CD4-positive, alpha-beta T cell (primary cell): ENCODE results near the gene DMPK. TPM values are rescaled to one million over a fixed set of nuclear protein-coding genes. Genes with fewer than 3 reads are reported as not detected.

Source experiments
- ATAC-seq: fragments of 200-7000 bp; cut with Tn5 transposase; one replicate; pipeline ENCODE4 v1.10.0; 2022; ENCODE audit warnings: mild to moderate bottlenecking; ENCODE audit not compliant: poor library complexity
- CTCF ChIA-PET: fragments of 350-600 bp; sonication (Branson Sonifier 250); formaldehyde crosslinking; loops from one replicate; lab custom pipeline; 2021; ENCODE audit warnings: antibody characterized with exemption, inconsistent platforms; lab: Charles Lee
- POLR2A ChIA-PET: fragments of 350-600 bp; sonication (Branson Sonifier 250); formaldehyde crosslinking; loops from one replicate; lab custom pipeline; 2021; ENCODE audit warnings: antibody characterized with exemption, inconsistent platforms; lab: Charles Lee
- DNase-seq, 14 experiments: peaks; one replicate each; pipeline ENCODE4 v3.0.0-alpha.2; 2013 to 2020; ENCODE audit warnings: mixed read lengths in 2 of 14
- H3K27ac ChIP-seq, 2 donors: one replicate each; pipeline versions ENCODE4 v1.5.1 to v1.7.0; 2013; ENCODE audit warnings: low read length in 2 of 2, low read depth in 1 of 2, mild to moderate bottlenecking in 1 of 2
- H3K27me3 ChIP-seq, 2 experiments: 1 replicate in 1 of 2; 2 replicates in 1 of 2; pipeline versions ENCODE4 v1.6.1 to v1.7.0; 2013; ENCODE audit warnings: low read length in 2 of 2, control low read depth in 1 of 2, mild to moderate bottlenecking in 1 of 2, moderate library complexity in 1 of 2; ENCODE audit not compliant: insufficient read depth in 2 of 2, control insufficient read depth in 1 of 2
- H3K36me3 ChIP-seq: one replicate; pipeline ENCODE4 v1.6.1; 2013; ENCODE audit warnings: low read length, control low read depth; ENCODE audit not compliant: insufficient read depth
- H3K4me1 ChIP-seq: one replicate; pipeline ENCODE4 v1.6.1; 2013; ENCODE audit warnings: low read length, control low read depth; ENCODE audit not compliant: insufficient read depth
- H3K4me3 ChIP-seq: one replicate; pipeline ENCODE4 v1.5.1; 2013; ENCODE audit warnings: mild to moderate bottlenecking, low read length, moderate library complexity
- H3K9me3 ChIP-seq, 2 experiments: 1 replicate in 1 of 2; 2 replicates in 1 of 2; pipeline versions ENCODE4 v1.6.1 to v1.7.0; 2013; ENCODE audit warnings: low read length in 2 of 2, mild to moderate bottlenecking in 2 of 2, control low read depth in 1 of 2, moderate library complexity in 1 of 2; ENCODE audit not compliant: control insufficient read depth in 1 of 2, insufficient read depth in 1 of 2
- H3K27ac Mint-ChIP-seq: one replicate; pipeline ENCODE4 v1.8.0; 2020; ENCODE audit warnings: mixed read lengths
- H3K27me3 Mint-ChIP-seq: one replicate; pipeline ENCODE4 v1.8.0; 2021; ENCODE audit warnings: mixed read lengths
- H3K36me3 Mint-ChIP-seq: one replicate; pipeline ENCODE4 v1.8.0; 2021; ENCODE audit warnings: low read depth, mixed read lengths
- H3K4me1 Mint-ChIP-seq: one replicate; pipeline ENCODE4 v1.8.0; 2021; ENCODE audit warnings: low read depth, mixed read lengths
- H3K4me3 Mint-ChIP-seq: one replicate; pipeline ENCODE4 v1.8.0; 2020; ENCODE audit warnings: mild to moderate bottlenecking, mixed read lengths
- H3K9me3 Mint-ChIP-seq: one replicate; pipeline ENCODE4 v1.8.0; 2020; ENCODE audit warnings: mixed read lengths
- CTCF ChIP-seq: fragments of 200-600 bp; IDR thresholded peaks from one replicate; pipeline ENCODE4 v1.8.0; 2022; ENCODE audit warnings: antibody characterized with exemption, mild to moderate bottlenecking
- intact Hi-C, 2 experiments: fragments of 100-400 bp; cut with DNase I in 1 of 2; cut with micrococcal nuclease in 1 of 2; formaldehyde crosslinking; loops; one replicate each; pipeline versions ENCODE4 v1.15.1 to v1.9.0; 2023 to 2025; cut with DNase I, micrococcal nuclease
- total RNA-seq, 174 experiments: library from RNA in 2 of 174; stranded (reverse) in 2 of 174; gene quantifications; one replicate each; pipeline ENCODE4 v1.2.3 and lab custom pipeline; 2021 to 2026

The DMPK gene
- total RNA-seq, 2 experiments from 2014 or later = 24.0 to 24.9 TPM

GRCh38 chr19:45786533-45786894, 4.2 kb upstream of the DMPK start:
- no peak overlapping the region for H3K27ac Mint-ChIP-seq

GRCh38 chr19:45785781-45786532, 3.7 kb upstream of the DMPK start:
- Mint-ChIP-seq H3K4me3 (no peak overlapping the region), H3K4me1 (peaks cover 20% of the 10 kb centered on the region), H3K36me3 (peaks cover 50% of the 10 kb centered on the region), H3K27ac (no peak overlapping the region), H3K9me3 (no peaks in the 10 kb centered on the region), H3K27me3 (peaks cover 29% of the 10 kb centered on the region)
- Histone ChIP-seq H3K36me3 (peaks cover 29% of the 10 kb centered on the region), H3K4me3 (no peak overlapping the region), H3K27me3 (peaks cover 8 to 14% of the 10 kb centered on the region in 2 experiments), H3K4me1 (peaks cover 5% of the 10 kb centered on the region), H3K27ac (no peak overlapping the region), H3K9me3 (peaks cover 0 to 8% of the 10 kb centered on the region in 2 experiments)
- DNase-seq (no peak), ATAC-seq (no peak)
- POLR2A ChIA-PET = no interaction called here
- intact Hi-C loops = no loop called here
- no peak for TF ChIP-seq CTCF
- CTCF ChIA-PET = no interaction called here

More at GRCh38 chr19:45786533-45786894, 4.2 kb upstream of the DMPK start:
- Mint-ChIP-seq H3K36me3 (peaks cover 55% of the 10 kb centered on the region), H3K27me3 (peaks cover 25% of the 10 kb centered on the region), H3K9me3 (no peaks in the 10 kb centered on the region), H3K4me1 (peaks cover 24% of the 10 kb centered on the region), H3K4me3 (no peak overlapping the region)
- Histone ChIP-seq H3K4me1 (peaks cover 11% of the 10 kb centered on the region), H3K9me3 (peaks cover 0 to 6% of the 10 kb centered on the region in 2 experiments), H3K4me3 (no peak overlapping the region), H3K27me3 (peaks cover 3 to 9% of the 10 kb centered on the region in 2 experiments), H3K27ac (no peak overlapping the region), H3K36me3 (peaks cover 29% of the 10 kb centered on the region)
- ChIA-PET CTCF (no interaction called here), POLR2A (no interaction called here)
- DNase-seq (no peak), ATAC-seq (no peak)
- no peak for TF ChIP-seq CTCF
- intact Hi-C loops = no loop called here

- no peak for DNase-seq
- Mint-ChIP-seq H3K4me1 (peaks cover 20% of the 10 kb centered on the region), H3K4me3 (no peak overlapping the region), H3K9me3 (no peaks in the 10 kb centered on the region), H3K27ac (no peak overlapping the region), H3K27me3 (peaks cover 36% of the 10 kb centered on the region), H3K36me3 (peaks cover 46% of the 10 kb centered on the region)
- CTCF ChIA-PET = no interaction called here
- Histone ChIP-seq H3K36me3 (peaks cover 26% of the 10 kb centered on the region), H3K4me1 (peaks cover 5% of the 10 kb centered on the region), H3K4me3 (no peak overlapping the region), H3K27me3 (peaks cover 17 to 22% of the 10 kb centered on the region in 2 experiments), H3K9me3 (peaks cover 0 to 11% of the 10 kb centered on the region in 2 experiments), H3K27ac (no peak overlapping the region)
- intact Hi-C loops = no loop called here
- POLR2A ChIA-PET = no interaction called here
- TF ChIP-seq CTCF = no peak
- ATAC-seq = no peak
Measured at GRCh38 chr19:45785097-45785496, 2.8 kb upstream of the DMPK start.
